Ectodermal cell (in vitro differentiated cells): ENCODE data around the gene PAEP.

Experiments
- H3K27ac ChIP-seq: 2 replicates; pipeline ENCODE4 v1.7.0; 2013; ENCODE audit warnings: mild to moderate bottlenecking, low read depth, low read length; ENCODE audit not compliant: insufficient read depth, poor library complexity, severe bottlenecking
- H3K27me3 ChIP-seq: 2 replicates; pipeline ENCODE4 v1.7.0; 2013; ENCODE audit warnings: mild to moderate bottlenecking, low read length; ENCODE audit not compliant: insufficient read depth, control insufficient read depth, poor library complexity, severe bottlenecking
- H3K36me3 ChIP-seq: one replicate; pipeline ENCODE4 v1.7.0; 2013; ENCODE audit warnings: low read length; ENCODE audit not compliant: control insufficient read depth, insufficient read depth
- H3K4me1 ChIP-seq: one replicate; pipeline ENCODE4 v1.7.0; 2013; ENCODE audit warnings: low read length; ENCODE audit not compliant: control insufficient read depth, insufficient read depth
- H3K4me3 ChIP-seq: 2 replicates; pipeline ENCODE4 v1.7.0; 2013; ENCODE audit warnings: low read depth, low read length, control low read depth; ENCODE audit not compliant: insufficient read depth
- H3K9me3 ChIP-seq: 2 replicates; pipeline ENCODE4 v1.7.0; 2013; ENCODE audit warnings: mild to moderate bottlenecking, low read length, moderate library complexity; ENCODE audit not compliant: control insufficient read depth
- WGBS, 2 experiments: methylation state at CpG; one replicate each; pipeline ENCODE4 v1.1.7; 2013; ENCODE audit warnings: missing lambda C conversion rate in 2 of 2; 5-methylcytosine and 5-hydroxymethylcytosine counted together

The PAEP gene

DNA sequence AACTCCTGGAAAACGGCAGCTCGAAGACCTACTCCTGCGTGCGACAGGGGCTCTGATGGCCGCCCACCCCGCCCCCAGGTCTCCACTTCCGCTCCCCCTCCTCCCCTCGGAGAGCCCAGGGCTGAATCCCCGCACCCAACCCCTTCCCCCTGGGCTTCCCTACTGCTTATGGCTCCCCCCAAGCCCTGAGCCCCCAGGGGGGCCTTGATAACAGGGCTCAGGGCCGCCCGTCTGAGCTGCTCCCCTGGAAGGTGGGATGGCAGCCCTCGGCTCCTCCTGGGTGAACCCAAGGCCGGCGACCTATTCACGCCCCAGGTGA is 47.4 kb downstream of the PAEP start:
- H3K27me3 ChIP-seq: no peaks in the 10 kb centered on the region
- H3K4me3 ChIP-seq: no peak overlapping the region
- no peak overlapping the region for H3K27ac ChIP-seq
- H3K36me3 ChIP-seq: no peaks in the 10 kb centered on the region
- H3K4me1 ChIP-seq: no peaks in the 10 kb centered on the region
- WGBS, 2 experiments: 92% methylated on average over 15 of the region's 15 CpGs
- no peaks in the 10 kb centered on the region for H3K9me3 ChIP-seq

DNA sequence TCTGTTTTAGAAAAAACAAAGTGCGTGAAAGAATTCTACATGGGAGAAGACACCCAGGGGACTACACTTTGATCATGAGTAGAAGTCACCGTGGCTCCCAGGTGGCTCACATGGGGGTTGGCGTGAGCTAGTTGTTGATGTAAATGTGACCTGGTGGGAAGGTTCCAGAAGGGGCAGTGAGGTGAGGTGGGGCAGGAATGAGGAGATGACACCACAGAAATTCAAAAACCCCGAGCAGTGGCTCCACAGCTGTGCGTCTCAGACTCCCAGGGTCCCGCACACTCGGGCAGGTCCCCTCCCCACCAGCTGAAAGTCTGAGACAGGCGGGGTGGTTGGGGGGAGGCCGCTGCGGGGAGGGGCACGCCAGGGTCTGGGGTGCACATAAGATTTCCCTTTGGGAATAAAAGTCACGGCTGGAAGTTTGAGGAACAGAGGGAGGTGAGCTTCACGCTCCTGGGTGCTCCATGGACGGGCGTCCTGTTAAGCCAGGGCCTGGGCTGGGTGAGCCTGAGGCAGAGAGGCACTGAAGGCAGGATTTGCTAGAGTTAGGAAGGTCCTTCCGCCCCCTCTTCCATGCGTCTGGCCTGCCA is 47.9 kb downstream of the PAEP start:
- no peaks in the 10 kb centered on the region for H3K9me3 ChIP-seq
- WGBS, 2 experiments: 92 to 95% methylated on average over 17 of the region's 17 CpGs

DNA sequence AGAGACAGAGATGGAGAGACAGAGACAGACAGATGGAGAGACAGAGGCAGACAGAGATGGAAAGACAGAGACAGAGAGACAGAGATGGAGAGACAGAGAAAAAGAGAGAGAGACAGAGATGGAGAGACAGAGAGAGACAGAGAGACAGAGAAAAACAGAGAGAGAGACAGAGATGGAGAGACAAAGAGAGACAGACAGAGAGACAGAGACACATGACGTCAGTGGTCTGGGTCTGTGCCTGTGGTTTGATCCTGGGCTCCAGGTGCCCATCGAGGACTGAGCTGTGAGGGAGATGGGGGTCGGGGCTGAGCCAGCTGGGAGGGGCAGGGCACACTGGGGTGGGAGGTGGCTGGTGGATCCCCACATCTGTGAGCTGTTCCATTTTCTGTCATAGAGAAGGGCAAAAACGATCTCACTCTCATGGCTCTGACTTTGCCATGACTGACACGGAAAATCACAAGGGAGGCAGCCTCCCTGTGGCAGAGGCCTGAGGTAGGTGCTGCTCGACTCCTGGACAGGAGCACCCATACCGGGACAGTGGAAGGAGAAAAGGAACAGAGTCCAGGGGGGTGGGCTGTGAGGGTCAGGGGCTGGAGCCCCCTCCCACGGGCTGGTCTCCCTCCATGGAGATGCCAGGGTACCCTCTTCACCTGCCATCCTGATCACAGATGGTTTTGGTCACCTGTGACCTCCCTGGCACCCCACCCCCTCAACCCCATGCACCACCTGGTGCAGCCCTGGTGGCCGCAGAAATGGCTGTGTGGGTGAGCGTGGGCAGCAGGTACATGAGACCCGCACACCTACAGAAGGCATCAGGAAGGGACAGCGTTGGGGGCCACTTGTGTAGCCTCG is 49.0 kb downstream of the PAEP start:
- no peaks in the 10 kb centered on the region for H3K9me3 ChIP-seq
- H3K4me1 ChIP-seq: no peaks in the 10 kb centered on the region
- no peaks in the 10 kb centered on the region for H3K27me3 ChIP-seq
- WGBS, 2 experiments: 90 to 91% methylated on average over 13 of the region's 13 CpGs
- H3K4me3 ChIP-seq: no peak overlapping the region
- H3K27ac ChIP-seq: no peak overlapping the region
- H3K36me3 ChIP-seq: no peaks in the 10 kb centered on the region

More for the DNA sequence above, 47.9 kb downstream of the PAEP start:
- Histone ChIP-seq H3K27me3 (no peaks in the 10 kb centered on the region), H3K4me1 (no peaks in the 10 kb centered on the region), H3K36me3 (no peaks in the 10 kb centered on the region), H3K4me3 (no peak overlapping the region), H3K27ac (no peak overlapping the region)

DNA sequence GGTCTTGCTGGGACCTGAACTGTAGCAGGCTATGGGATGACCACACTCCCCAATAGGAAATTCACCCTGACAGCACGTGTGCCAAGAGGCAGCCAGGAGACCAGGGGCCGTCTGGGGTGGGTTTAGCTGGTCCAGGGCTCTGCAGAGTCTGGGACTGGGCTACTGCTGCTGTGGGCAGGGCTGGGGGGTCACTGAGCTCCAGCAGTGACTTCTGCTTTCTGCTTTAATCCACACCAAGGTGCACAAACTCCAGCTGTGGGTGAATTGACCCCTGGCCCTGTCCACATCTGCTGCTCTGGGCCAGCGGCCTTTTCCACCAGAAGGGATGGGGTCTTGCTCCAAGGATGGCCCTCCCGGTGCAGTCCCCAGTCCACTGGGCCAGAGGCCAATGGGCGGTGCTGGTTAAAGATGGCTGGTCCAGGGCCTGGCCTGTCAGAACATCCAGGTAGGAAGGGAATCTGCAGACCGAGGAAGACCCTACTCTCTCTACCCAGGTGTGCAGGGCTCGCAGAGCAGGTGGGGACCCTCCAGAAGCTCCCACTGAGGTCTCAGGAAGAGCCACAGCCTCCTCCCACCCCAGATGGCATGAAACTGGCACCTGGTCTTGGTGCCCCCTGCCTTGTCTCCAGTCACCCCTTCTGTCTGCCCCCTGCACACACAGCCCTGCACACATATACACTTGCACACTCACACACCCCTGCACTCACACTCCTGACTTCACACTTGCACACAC is 49.8 kb downstream of the PAEP start:
- Histone ChIP-seq H3K36me3 (no peaks in the 10 kb centered on the region), H3K27ac (no peak overlapping the region), H3K4me1 (no peaks in the 10 kb centered on the region), H3K27me3 (no peaks in the 10 kb centered on the region), H3K9me3 (no peaks in the 10 kb centered on the region), H3K4me3 (no peak overlapping the region)
- 91 to 92% methylated on average over 7 of the region's 7 CpGs for WGBS, 2 experiments

DNA sequence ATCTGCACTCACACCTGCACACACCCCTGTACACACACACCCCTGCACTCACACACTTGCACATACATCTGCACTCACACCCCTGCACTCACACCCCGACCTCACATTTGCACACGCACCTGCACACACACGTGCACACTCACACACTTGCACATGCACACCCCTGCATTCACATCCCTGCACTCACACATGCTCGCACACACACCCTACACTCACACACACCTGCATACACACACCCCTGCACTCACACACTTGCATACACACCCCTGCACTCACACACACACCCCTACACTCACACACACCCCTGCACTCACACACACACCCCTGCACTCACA is 50.3 kb downstream of the PAEP start:
- Histone ChIP-seq H3K4me1 (no peaks in the 10 kb centered on the region), H3K9me3 (no peaks in the 10 kb centered on the region), H3K36me3 (no peaks in the 10 kb centered on the region), H3K4me3 (no peak overlapping the region), H3K27ac (no peak overlapping the region), H3K27me3 (no peaks in the 10 kb centered on the region)
- WGBS, 2 experiments: 61 to 66% methylated on average over 4 of the region's 4 CpGs

DNA sequence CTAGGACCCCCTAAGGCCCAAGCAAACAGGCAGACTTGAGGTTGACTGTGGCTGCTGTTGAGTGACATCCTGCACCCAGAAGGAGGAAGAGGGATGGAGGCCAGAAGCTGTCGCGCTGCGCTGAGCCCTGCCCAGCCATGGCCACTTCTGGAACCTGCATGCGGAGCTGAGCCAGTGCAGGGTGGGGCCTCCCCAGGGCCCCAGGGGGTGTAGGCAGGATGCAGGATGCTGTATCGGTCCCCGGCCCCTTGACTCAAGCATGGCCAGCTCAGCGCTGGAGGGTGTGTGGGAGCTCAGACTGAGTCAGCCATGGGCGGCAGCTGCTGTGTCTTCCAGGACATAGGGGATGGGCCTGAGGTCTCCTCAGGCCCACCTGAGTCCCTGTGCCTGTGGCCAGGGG is 50.9 kb downstream of the PAEP start:
- Histone ChIP-seq H3K9me3 (no peaks in the 10 kb centered on the region), H3K4me1 (no peaks in the 10 kb centered on the region), H3K27me3 (no peaks in the 10 kb centered on the region), H3K27ac (no peak overlapping the region), H3K4me3 (no peak overlapping the region), H3K36me3 (no peaks in the 10 kb centered on the region)
- 90 to 92% methylated on average over 8 of the region's 8 CpGs for WGBS, 2 experiments

DNA sequence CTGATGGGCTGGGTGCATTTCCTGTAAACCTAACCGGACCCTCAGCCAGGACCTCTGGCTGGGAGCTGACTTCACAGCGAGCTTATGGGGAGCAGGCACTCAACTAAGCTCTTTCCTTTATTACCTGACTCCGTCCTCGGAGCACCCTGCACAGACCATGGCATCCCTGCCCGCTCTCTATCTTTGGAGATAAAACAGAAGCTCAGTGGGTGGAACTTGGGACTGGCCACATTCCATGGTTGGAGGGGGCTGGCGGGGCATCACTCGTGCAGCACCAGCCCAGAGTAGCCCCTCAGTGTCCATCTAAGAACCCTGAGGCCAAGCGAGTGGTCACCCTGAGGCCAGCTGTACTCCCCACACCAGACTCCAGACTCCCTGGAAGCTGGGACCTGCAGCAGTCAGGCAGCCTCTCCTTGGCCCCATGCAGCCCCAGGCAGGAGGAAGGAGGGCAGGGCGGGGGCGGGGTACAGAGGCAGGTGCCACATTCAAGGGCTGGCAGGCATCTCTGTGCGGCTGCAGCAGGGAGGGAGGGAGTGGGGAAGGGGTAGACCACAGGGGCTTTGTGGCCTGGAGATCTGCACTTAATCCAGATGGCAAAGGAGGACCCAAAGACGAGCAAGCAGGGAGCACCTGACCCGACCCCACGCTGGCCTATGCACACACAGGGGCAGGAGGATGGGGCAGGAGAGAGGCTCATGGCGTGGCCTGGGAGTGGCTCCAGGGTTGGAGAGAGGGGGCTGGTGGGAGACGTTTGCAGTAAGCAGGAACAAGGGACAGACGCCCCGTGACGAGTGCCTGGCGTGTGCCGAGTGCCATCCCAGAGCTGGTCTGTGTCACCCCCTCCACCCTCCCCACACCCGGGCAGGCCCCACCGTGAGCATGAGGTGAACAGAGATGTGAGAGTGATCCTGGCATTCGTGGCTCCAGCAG is 51.7 kb downstream of the PAEP start:
- Histone ChIP-seq H3K4me1 (no peaks in the 10 kb centered on the region), H3K36me3 (no peaks in the 10 kb centered on the region), H3K27ac (no peak overlapping the region), H3K9me3 (no peaks in the 10 kb centered on the region), H3K27me3 (no peaks in the 10 kb centered on the region), H3K4me3 (no peak overlapping the region)
- WGBS, 2 experiments: 88 to 89% methylated on average over 24 of the region's 24 CpGs

DNA sequence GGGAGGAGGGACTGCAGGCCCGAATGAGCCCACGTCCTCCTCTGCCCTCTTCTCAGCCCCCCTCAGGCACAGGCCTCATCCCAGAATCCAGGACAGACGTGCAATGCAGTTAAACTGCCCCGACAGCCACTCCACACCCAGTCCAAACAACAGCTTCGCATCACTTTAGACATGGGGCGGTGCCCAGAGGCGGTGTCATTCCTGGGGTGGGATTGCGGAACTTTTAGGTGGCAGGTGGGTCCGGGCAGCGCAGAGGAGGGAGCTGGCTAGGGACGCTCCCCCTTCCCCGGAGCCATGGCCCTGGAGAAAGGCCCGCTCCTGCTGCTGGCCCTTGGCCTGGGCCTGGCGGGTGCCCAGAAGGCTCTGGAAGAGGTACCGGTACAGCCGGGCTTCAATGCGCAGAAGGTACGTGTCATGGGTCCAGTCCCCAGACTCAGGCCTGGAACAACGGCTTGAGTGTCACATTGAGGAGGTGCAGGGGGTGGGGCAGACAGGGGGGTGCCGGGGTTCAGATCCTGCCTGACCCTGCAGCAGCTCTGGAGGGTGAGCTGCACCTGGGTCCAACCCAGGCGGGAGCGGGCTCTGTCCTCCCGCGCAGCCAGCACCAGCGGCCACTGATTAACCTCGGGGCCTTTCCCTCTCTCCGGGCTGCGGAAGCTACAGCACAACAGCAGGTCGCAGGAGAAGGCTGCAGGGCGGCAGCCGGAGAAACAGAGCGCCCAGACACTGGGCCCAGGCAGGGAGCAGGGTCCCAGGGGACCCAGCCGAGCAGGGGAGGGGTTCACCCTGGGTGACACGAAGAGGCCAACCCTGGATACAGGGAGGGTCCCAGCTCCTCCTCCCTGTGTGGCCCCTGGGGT is 52.6 kb downstream of the PAEP start:
- Histone ChIP-seq H3K36me3 (no peaks in the 10 kb centered on the region), H3K9me3 (no peaks in the 10 kb centered on the region), H3K27me3 (no peaks in the 10 kb centered on the region), H3K4me3 (no peak overlapping the region), H3K4me1 (no peaks in the 10 kb centered on the region), H3K27ac (no peak overlapping the region)
- WGBS, 2 experiments: 90 to 92% methylated on average over 34 of the region's 34 CpGs

DNA sequence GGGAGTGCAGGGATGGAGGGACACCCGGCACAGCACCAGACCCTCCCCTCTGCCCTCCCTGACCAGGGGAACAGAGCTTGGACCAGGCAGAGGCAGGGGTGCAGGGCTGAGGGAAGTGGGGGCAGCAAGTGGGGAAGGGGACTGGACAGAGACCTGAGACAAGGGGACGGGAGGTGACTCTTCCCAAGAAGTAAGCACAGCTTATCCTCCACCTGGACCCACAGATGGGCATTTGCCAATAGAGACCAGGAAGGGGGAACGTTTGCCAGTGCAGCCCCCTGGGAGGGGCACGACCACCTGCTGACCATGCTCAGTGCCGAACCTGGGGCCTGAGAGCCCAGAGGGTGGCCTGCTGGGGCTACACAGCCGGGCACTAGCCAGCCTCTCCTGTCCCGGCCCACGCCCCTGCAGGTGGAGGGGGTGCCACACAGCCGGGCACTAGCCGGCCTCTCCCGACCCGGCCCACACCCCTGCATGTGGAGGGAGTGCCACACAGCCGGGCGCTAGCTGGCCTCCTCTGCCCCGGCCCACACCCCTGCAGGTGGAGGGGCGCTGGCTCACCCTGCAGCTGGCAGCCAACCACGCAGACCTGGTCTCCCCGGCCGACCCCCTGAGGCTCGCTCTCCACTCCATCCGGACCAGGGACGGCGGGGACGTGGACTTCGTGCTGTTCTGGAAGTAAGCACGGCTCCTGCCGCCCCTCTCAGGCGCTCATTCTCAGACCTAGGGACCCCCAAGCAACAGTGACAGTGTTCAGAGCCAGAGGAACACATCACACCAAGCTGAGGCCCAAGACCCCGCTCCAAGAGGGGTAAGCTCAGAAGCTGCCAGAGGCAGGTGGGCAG is 53.5 kb downstream of the PAEP start:
- WGBS, 2 experiments: 92% methylated on average over 29 of the region's 29 CpGs

More for the DNA sequence above, 53.5 kb downstream of the PAEP start:
- Histone ChIP-seq H3K36me3 (no peaks in the 10 kb centered on the region), H3K4me3 (no peak overlapping the region), H3K27ac (no peak overlapping the region), H3K27me3 (no peaks in the 10 kb centered on the region), H3K4me1 (no peaks in the 10 kb centered on the region), H3K9me3 (no peaks in the 10 kb centered on the region)
